KMS-11 (cell line): ENCODE measurements around the gene SPTBN5.

Experiments used
- H2AFZ ChIP-seq: fragments of 200-600 bp; sonication (generic); 2 replicates; pipeline ENCODE4 v1.6.1; 2016; ENCODE audit warnings: antibody characterized with exemption, mixed run types, low read depth
- H3K27ac ChIP-seq: fragments of 200-600 bp; sonication (generic); 2 replicates; pipeline ENCODE4 v1.6.1; 2016; ENCODE audit warnings: mild to moderate bottlenecking, mixed run types
- H3K27me3 ChIP-seq: fragments of 200-600 bp; sonication (generic); 2 replicates; pipeline ENCODE4 v1.6.1; 2017; ENCODE audit warnings: mild to moderate bottlenecking, low read depth, mixed run types, moderate library complexity; ENCODE audit not compliant: insufficient read depth
- H3K36me3 ChIP-seq: fragments of 200-600 bp; sonication (generic); 2 replicates; pipeline ENCODE4 v1.6.1; 2017; ENCODE audit warnings: mild to moderate bottlenecking, mixed run types; ENCODE audit not compliant: insufficient read depth
- H3K4me1 ChIP-seq: fragments of 200-600 bp; sonication (generic); 2 replicates; pipeline ENCODE4 v1.6.1; 2016; ENCODE audit warnings: mild to moderate bottlenecking, low read depth, mixed run types; ENCODE audit not compliant: poor library complexity, severe bottlenecking
- H3K4me2 ChIP-seq: fragments of 200-600 bp; sonication (generic); 2 replicates; pipeline ENCODE4 v1.7.0; 2016; ENCODE audit warnings: mild to moderate bottlenecking, mixed run types
- H3K4me3 ChIP-seq: fragments of 200-600 bp; sonication (generic); IDR thresholded peaks from 2 replicates; pipeline ENCODE4 v1.6.1; 2017; ENCODE audit warnings: low read depth, low read length, mixed read lengths; ENCODE audit not compliant: insufficient read depth
- H3K79me2 ChIP-seq: fragments of 200-600 bp; sonication (generic); 2 replicates; pipeline ENCODE4 v1.6.1; 2016; ENCODE audit warnings: low read depth, mixed run types; ENCODE audit not compliant: insufficient read depth
- H3K9ac ChIP-seq: fragments of 200-600 bp; sonication (generic); 2 replicates; pipeline ENCODE4 v1.6.1; 2016; ENCODE audit warnings: mild to moderate bottlenecking, mixed run types
- H4K20me1 ChIP-seq: fragments of 200-600 bp; sonication (generic); 2 replicates; pipeline ENCODE4 v1.6.1; 2016; ENCODE audit warnings: mild to moderate bottlenecking, mixed run types; ENCODE audit not compliant: insufficient read depth
- CTCF ChIP-seq: fragments of 200-600 bp; sonication (generic); conservative IDR thresholded peaks from 2 replicates; pipeline ENCODE4 v1.6.1; 2017; ENCODE audit warnings: low read depth, mild to moderate bottlenecking, antibody characterized with exemption, low read length, moderate library complexity, mixed read lengths

SPTBN5 gene

GRCh38 chr15:41880156-41880877 is 13.5 kb downstream of the SPTBN5 start:
- H3K27me3 ChIP-seq, result no peaks in the 10 kb centered on the region; the same call in 1 of the 2 replicates
- no peak overlapping the region for H3K4me2 ChIP-seq
- H4K20me1 ChIP-seq, result no peaks in the 10 kb centered on the region
- no peaks in the 10 kb centered on the region for H3K79me2 ChIP-seq
- no peak overlapping the region for H3K4me3 ChIP-seq
- H3K27ac ChIP-seq, result no peak overlapping the region
- H3K4me1 ChIP-seq, result no peaks in the 10 kb centered on the region
- H3K36me3 ChIP-seq, result no peaks in the 10 kb centered on the region
- H3K9ac ChIP-seq, result no peak overlapping the region
- H2AFZ ChIP-seq, result no peak overlapping the region
- no peak for TF ChIP-seq CTCF

DNA sequence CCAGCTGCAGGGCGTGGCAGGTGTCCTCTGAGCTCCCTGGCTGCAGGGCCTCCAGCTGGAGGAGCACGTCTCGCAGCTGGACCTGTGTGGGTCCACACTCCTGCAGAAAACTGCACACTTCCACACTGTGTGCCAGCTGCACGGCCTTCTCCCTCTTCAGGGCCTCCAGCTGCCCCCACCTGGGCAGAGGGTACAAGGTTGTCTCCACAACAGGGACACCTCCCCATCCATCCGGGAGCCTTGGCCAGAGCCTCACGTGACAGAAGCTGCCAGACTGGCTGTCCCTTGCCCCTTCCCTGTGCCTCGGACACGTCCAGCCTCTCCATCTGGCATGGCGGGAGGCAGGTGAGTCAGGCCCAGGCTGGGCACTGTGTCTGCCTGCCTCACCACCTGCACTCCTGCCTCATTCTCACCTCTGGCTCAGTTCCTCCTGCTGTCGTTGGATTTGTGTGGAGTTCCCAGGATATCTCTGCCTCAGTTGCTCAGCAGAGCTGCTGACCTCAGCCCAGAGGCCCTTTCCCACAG is 14.5 kb downstream of the SPTBN5 start:
- no peak overlapping the region for H3K27ac ChIP-seq

GRCh38 chr15:41878355-41878699 is 15.5 kb downstream of the SPTBN5 start:
- H3K27me3 ChIP-seq, result peaks cover 15% of the 10 kb centered on the region
- no peak overlapping the region for H3K9ac ChIP-seq
- no peak for TF ChIP-seq CTCF
- no peak overlapping the region for H3K4me3 ChIP-seq
- H3K27ac ChIP-seq, result no peak overlapping the region
- no peaks in the 10 kb centered on the region for H3K79me2 ChIP-seq
- H3K4me2 ChIP-seq, result no peak overlapping the region
- no peaks in the 10 kb centered on the region for H3K36me3 ChIP-seq
- H2AFZ ChIP-seq, result no peak overlapping the region
- no peaks in the 10 kb centered on the region for H3K4me1 ChIP-seq
- H4K20me1 ChIP-seq, result no peaks in the 10 kb centered on the region

More for the DNA sequence above, 14.5 kb downstream of the SPTBN5 start:
- no peak overlapping the region for H2AFZ ChIP-seq
- no peaks in the 10 kb centered on the region for H3K4me1 ChIP-seq
- H3K9ac ChIP-seq, result no peak overlapping the region
- no peaks in the 10 kb centered on the region for H3K36me3 ChIP-seq
- no peak overlapping the region for H3K4me2 ChIP-seq
- H3K4me3 ChIP-seq, result no peak overlapping the region
- no peak for TF ChIP-seq CTCF
- no peaks in the 10 kb centered on the region for H3K79me2 ChIP-seq
- no peaks in the 10 kb centered on the region for H4K20me1 ChIP-seq
- peaks cover 5% of the 10 kb centered on the region; the same call in 1 of the 2 replicates for H3K27me3 ChIP-seq

DNA sequence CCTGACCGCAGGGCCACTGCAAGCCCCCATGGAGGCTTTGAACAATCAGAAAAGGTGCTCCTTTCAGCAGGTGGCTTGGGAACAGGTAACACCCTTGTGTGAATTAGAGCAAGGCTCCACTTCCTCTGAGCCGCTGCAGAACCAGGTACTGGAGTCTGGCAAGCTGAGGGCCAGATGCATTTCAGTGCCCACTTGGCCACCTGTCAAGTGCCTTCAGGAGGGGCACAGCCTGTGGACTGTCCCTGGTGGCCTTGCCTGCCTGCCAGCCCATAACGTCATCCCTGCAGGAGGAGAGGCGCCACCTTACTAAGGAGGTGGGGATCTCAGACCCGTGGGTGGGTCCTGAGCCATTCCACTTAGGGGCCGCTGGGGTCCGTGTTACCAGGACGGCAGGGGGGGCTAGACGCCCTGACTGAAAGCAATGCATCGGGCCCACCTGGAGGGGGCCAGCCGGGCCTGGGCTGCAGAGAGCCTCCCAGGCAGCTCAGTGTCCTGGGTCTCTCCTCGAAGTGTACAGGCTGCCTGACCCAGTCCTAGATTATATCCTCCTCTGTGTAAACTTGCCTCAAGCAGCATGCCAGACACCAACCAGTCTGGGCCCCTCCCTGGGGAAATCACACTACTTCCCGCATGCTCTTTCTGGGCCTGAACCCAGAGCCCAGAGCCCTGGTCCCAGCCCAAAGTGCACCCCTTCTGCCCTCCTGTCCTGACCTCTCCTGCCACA is 16.1 kb downstream of the SPTBN5 start:
- Histone ChIP-seq H3K27ac (no peak overlapping the region), H3K36me3 (no peaks in the 10 kb centered on the region), H3K4me1 (no peaks in the 10 kb centered on the region), H4K20me1 (no peaks in the 10 kb centered on the region), H3K4me3 (no peak overlapping the region), H3K4me2 (no peak overlapping the region), H3K27me3 (peaks cover 21% of the 10 kb centered on the region), H3K79me2 (no peaks in the 10 kb centered on the region), H2AFZ (no peak overlapping the region), H3K9ac (no peak overlapping the region)
- no peak for TF ChIP-seq CTCF
